Gastrocnemius medialis (tissue), 4 donors: ENCODE results near the gene SAMD4A. TPM values are rescaled to one million over a fixed set of nuclear protein-coding genes. Genes with fewer than 3 reads are reported as not detected.

Experiments used
- ATAC-seq, 2 donors: fragments of 150-250 bp; one replicate each; pipeline ENCODE4 v1.9.1; 2016
- DNase-seq, 2 donors: peaks; one replicate each; pipeline ENCODE4 v3.0.0-alpha.2; 2019
- H3K27ac ChIP-seq, 4 donors: fragments of 200-600 bp; sonication (generic); 1 replicate in 1 of 4; 2 replicates in 3 of 4; pipeline ENCODE4 v1.5.1; 2016 to 2018; ENCODE audit warnings: mild to moderate bottlenecking in 2 of 4, moderate library complexity in 1 of 4
- H3K27me3 ChIP-seq, 3 donors: fragments of 200-600 bp; sonication (generic) in 2 of 3; 1 replicate in 1 of 3; 2 replicates in 2 of 3; pipeline versions ENCODE4 v1.5.1 to v1.6.0; 2016 to 2019; ENCODE audit warnings: mild to moderate bottlenecking in 1 of 3, moderate library complexity in 1 of 3
- H3K36me3 ChIP-seq, 2 donors: fragments of 200-600 bp; sonication (generic) in 1 of 2; one replicate each; pipeline ENCODE4 v1.5.1; 2017 to 2018
- H3K4me1 ChIP-seq, 2 donors: fragments of 200-600 bp; sonication (generic) in 1 of 2; one replicate each; pipeline ENCODE4 v1.5.1; 2016 to 2017; ENCODE audit warnings: mild to moderate bottlenecking in 2 of 2
- H3K4me3 ChIP-seq, 4 donors: fragments of 200-600 bp; sonication (generic) in 3 of 4; 1 replicate in 1 of 4; 2 replicates in 3 of 4; pipeline ENCODE4 v1.5.1; 2016 to 2019; ENCODE audit warnings: mild to moderate bottlenecking in 2 of 4
- H3K9me3 ChIP-seq, 3 donors: fragments of 200-600 bp; sonication (generic) in 2 of 3; 1 replicate in 1 of 3; 2 replicates in 2 of 3; pipeline ENCODE4 v1.5.1; 2016 to 2019
- POLR2A ChIP-seq, 2 donors: fragments of 450-650 bp; IDR thresholded peaks; one replicate each; pipeline ENCODE4 v1.6.1; 2017; ENCODE audit warnings: antibody characterized with exemption in 2 of 2, mild to moderate bottlenecking in 2 of 2, moderate library complexity in 2 of 2
- in situ Hi-C, 4 donors: fragments of 200-750 bp; cut with MboI; loops; one replicate each; pipeline versions ENCODE4 v1.15.0 to v1.8.0; 2017; ENCODE audit warnings: low sequenced_read_pairs in 4 of 4
- intact Hi-C: fragments of 100-400 bp; cut with DNase I; formaldehyde crosslinking; loops from one replicate; pipeline ENCODE4 v1.15.1; 2023; ENCODE audit warnings: low total_unique reads
- total RNA-seq, 4 donors: library from RNA; depleted of rRNA; stranded (reverse); fragments of >200 nt; gene quantifications; one replicate each; pipeline versions ENCODE4 v1.1.0 to v1.2.3, GENCODE V29; 2016
- TF ChIP-seq, protein P1 (sequence below), 5 experiments: fragments of 450-650 bp in 3 of 5; fragments of 200-600 bp in 2 of 5; sonication (generic) in 2 of 5; IDR thresholded peaks in 4 of 5; conservative IDR thresholded peaks in 1 of 5; 1 replicate in 4 of 5; 2 replicates in 1 of 5; pipeline ENCODE4 v1.5.1; 2016 to 2019; ENCODE audit warnings: antibody characterized with exemption in 5 of 5, mild to moderate bottlenecking in 3 of 5, moderate library complexity in 3 of 5

SAMD4A gene
- total RNA-seq, 4 donors from 2014 or later: 26.4 to 48.0 (median 42.2) TPM

DNA sequence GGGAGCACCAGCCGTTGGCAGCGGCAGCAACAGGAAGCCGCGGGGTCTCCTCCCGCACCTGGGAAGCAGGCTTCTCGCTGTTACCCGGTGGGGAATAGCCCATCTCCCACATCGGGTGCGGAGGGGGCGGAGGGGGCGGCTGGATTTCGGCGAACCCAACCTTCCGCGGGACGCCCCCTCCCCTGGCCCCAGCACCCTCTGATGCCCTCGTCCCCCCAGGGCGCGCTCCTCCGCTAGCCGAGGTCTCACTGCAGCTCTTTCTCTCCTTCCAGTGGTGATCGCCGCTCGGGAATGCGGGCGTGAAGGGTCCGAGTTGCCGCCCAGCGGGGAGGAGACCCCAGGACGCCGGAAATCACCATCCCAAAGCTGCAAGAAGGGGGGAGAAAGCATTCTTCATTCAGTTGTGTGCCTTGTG lies 303 bp downstream of the SAMD4A start:
- intact Hi-C loops: loop anchor here (1.0 to 10.0 kb wide), 3 partner anchors 124 to 328 kb away; no protein-coding TSS in a partner anchor
- Histone ChIP-seq H3K27me3 (no peaks in the 10 kb centered on the region), H3K27ac (peak overlapping the region; percentile 97 to 100 (median 99)), H3K9me3 (no peaks in the 10 kb centered on the region), H3K4me3 (peak overlapping the region; percentile 67 to 89 (median 81)), H3K4me1 (peaks cover 37 to 49% of the 10 kb centered on the region in 2 donors), H3K36me3 (peaks cover 0 to 2% of the 10 kb centered on the region in 2 donors)
- TF ChIP-seq, protein P1, sequence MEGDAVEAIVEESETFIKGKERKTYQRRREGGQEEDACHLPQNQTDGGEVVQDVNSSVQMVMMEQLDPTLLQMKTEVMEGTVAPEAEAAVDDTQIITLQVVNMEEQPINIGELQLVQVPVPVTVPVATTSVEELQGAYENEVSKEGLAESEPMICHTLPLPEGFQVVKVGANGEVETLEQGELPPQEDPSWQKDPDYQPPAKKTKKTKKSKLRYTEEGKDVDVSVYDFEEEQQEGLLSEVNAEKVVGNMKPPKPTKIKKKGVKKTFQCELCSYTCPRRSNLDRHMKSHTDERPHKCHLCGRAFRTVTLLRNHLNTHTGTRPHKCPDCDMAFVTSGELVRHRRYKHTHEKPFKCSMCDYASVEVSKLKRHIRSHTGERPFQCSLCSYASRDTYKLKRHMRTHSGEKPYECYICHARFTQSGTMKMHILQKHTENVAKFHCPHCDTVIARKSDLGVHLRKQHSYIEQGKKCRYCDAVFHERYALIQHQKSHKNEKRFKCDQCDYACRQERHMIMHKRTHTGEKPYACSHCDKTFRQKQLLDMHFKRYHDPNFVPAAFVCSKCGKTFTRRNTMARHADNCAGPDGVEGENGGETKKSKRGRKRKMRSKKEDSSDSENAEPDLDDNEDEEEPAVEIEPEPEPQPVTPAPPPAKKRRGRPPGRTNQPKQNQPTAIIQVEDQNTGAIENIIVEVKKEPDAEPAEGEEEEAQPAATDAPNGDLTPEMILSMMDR (IDR thresholded peaks at IDR 0.05 in 4 of 5, conservative IDR thresholded peaks at IDR 0.05 in 1 of 5): no peak
- no peak for TF ChIP-seq POLR2A (IDR thresholded peaks at IDR 0.05)
- ATAC-seq: no peak
- in situ Hi-C loops: loop anchor here in 3 of 4 donors (5.0 to 10.0 kb wide), 2 partner anchors 125 to 208 kb away; no protein-coding TSS in a partner anchor
- DNase-seq: no peak

DNA sequence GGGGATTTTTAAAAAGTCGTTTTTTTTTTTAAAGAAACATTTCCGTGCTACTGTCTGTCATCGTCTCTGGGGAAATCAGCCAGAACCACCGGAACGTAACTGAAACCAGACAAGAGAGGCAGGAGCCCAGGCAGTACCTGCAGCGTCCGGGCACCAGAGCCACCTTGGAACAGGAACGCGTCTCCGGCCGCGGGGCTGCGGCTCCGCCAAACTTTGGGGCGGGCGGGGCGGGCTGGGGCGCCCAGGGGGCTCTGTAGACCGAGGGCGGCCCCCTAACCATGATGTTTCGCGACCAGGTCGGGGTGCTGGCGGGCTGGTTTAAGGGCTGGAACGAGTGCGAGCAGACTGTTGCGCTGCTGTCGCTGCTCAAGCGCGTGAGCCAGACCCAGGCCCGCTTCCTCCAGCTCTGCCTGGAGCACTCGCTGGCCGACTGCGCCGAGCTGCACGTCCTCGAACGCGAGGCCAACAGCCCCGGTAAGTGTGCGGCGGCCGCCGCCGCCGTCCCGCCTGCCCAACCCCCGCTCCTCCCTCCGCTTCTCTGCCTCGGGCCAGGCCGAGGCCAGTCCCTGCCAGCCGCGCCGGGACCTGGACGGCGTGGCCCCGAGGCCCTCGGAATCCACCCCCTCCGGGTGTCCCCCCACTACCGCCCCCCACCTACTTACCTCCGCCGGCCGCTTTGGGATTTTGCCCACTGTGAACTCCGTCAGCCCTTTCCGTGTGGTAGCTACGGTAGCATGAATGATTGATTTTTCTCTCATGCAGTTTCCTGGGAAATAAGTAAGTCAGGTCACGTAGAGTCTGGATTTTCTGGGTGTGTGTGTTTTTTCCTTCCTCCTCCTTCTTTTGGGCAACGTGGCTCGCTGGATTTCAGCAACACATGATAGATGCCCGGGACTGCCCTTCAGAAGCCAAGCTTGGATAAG lies 972 bp downstream of the SAMD4A start:
- intact Hi-C loops: loop anchor here (1.0 to 10.0 kb wide), 3 partner anchors 123 to 327 kb away; no protein-coding TSS in a partner anchor
- TF ChIP-seq, protein P1 (IDR thresholded peaks at IDR 0.05 in 4 of 5, conservative IDR thresholded peaks at IDR 0.05 in 1 of 5): no peak
- no peak for TF ChIP-seq POLR2A (IDR thresholded peaks at IDR 0.05)
- peak; percentile 35 to 51 for DNase-seq
- Histone ChIP-seq H3K27me3 (no peaks in the 10 kb centered on the region), H3K4me1 (peaks cover 37 to 49% of the 10 kb centered on the region in 2 donors), H3K27ac (peak overlapping the region; percentile 97 to 100 (median 99)), H3K9me3 (no peaks in the 10 kb centered on the region), H3K4me3 (peak overlapping the region; percentile 67 to 89 (median 81)), H3K36me3 (peaks cover 0 to 7% of the 10 kb centered on the region in 2 donors)
- in situ Hi-C loops: loop anchor here in 3 of 4 donors (5.0 to 10.0 kb wide), 2 partner anchors 124 to 207 kb away; no protein-coding TSS in a partner anchor
- ATAC-seq: no peak

DNA sequence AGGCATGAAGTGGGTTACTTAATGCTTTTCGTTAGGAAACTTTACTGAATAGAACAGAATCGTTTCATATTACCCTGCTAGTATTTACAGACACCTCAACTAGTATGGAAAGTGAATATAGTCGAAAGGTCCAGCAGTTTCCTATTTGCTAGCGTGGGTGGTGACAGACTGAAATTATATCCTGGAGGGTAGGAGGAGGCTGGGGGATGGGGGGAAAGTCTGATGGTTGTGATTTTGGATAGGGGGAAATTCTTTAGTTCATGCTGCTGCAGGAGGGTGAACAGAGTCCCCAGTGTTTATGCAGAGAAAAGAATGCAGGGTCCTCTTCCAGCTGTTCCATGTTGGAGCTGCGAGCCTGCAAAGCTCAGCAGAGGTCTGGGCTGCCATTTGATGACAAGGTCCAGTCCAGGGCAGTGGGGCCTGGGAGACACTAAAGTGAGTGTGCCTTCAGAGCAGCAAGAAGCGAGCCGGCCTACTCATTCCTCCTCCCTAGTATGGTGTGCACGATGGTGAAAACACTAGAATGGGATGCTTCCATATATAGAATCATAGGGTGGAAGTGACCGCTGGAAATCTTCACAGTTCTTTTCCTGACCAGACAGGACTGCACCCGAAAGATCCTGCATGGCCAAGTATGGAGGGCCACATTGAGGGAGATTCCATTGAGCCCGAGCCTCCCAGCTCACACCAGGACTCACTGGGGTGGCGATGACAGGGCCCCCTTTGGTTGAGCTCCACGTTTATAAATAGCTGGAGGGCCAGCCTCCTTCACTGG lies 2.1 kb downstream of the SAMD4A start:
- in situ Hi-C loops: loop anchor here in 3 of 4 donors (5.0 to 10.0 kb wide), 2 partner anchors 123 to 206 kb away; no protein-coding TSS in a partner anchor
- peaks cover 43 to 55% of the 10 kb centered on the region in 2 donors for H3K4me1 ChIP-seq

DNA sequence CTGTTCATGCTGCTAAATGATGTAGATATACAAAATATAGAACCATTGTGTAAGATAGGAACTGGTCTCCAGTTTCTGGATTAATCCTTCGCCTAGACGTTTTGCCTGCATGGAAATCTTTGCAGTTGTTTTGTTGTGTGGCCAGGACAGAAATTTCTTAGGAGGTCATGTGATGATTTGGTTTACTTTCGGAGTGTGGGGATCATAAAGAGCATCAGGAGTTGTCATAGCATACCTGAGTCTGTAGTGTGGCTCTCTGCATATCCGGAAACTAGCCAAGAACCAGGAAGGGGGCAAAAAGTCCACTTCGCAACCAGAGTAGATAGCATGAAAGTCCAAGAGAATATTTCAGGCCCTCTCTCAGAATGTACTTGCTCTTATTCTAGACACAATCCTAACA lies 3.1 kb downstream of the SAMD4A start:
- in situ Hi-C loops: loop anchor here in 2 of 4 donors (5.0 to 10.0 kb wide), 2 partner anchors 115 to 202 kb away; no protein-coding TSS in a partner anchor
- Histone ChIP-seq H3K27me3 (no peaks in the 10 kb centered on the region), H3K4me1 (peaks cover 45 to 56% of the 10 kb centered on the region in 2 donors), H3K9me3 (no peaks in the 10 kb centered on the region), H3K4me3 (no peak overlapping the region), H3K36me3 (peaks cover 0 to 7% of the 10 kb centered on the region in 2 donors), H3K27ac (peak overlapping the region; percentile 97 to 100 (median 99))
- DNase-seq: no peak
- ATAC-seq: no peak
- no peak for TF ChIP-seq POLR2A (IDR thresholded peaks at IDR 0.05)
- TF ChIP-seq, protein P1 (IDR thresholded peaks at IDR 0.05 in 4 of 5, conservative IDR thresholded peaks at IDR 0.05 in 1 of 5): no peak
- intact Hi-C loops: no loop called here

More for the DNA sequence above, 2.1 kb downstream of the SAMD4A start:
- DNase-seq: peak in 1 of 2 donors; percentile 38
- Histone ChIP-seq H3K36me3 (peaks cover 0 to 7% of the 10 kb centered on the region in 2 donors), H3K27me3 (no peaks in the 10 kb centered on the region), H3K27ac (peak overlapping the region; percentile 97 to 100 (median 99)), H3K9me3 (no peaks in the 10 kb centered on the region), H3K4me3 (peak overlapping the region in 3 of 4 donors; percentile 14 to 89 (median 79))
- intact Hi-C loops: loop anchor here (10.0 kb wide), 2 partner anchors 156 to 326 kb away; no protein-coding TSS in a partner anchor
- no peak for ATAC-seq
- TF ChIP-seq, protein P1 (IDR thresholded peaks at IDR 0.05 in 4 of 5, conservative IDR thresholded peaks at IDR 0.05 in 1 of 5): no peak
- no peak for TF ChIP-seq POLR2A (IDR thresholded peaks at IDR 0.05)
